GM12878 (cell line): ENCODE measurements around the gene NPRL2. TPM values are rescaled to one million over a fixed set of nuclear protein-coding genes. Genes with fewer than 3 reads are reported as not detected.

Source experiments
- ATAC-seq: fragments of 200-7000 bp; cut with Tn5 transposase; 3 replicates; pipeline ENCODE4 v1.9.1; 2020; ENCODE audit warnings: mild to moderate bottlenecking, moderate library complexity
- BruUV-seq: library from RNA; stranded (reverse); fragments of 400-500 nt; replicated peaks from 2 replicates; lab custom pipeline; 2021; lab: Mats Ljungman, UMichigan
- CTCF ChIA-PET: fragments of 300-600 bp; sonication (Branson Sonifier 250); formaldehyde crosslinking; extraction: SDS; loops from one replicate; lab custom pipeline; 2021; ENCODE audit warnings: inconsistent platforms; lab: Yijun Ruan, JAX
- POLR2A ChIA-PET: fragments of 350-600 bp; formaldehyde crosslinking; extraction: SDS; loops from one replicate; lab custom pipeline; 2021; ENCODE audit warnings: inconsistent platforms; lab: Charles Lee
- RAD21 ChIA-PET: fragments of 300-600 bp; sonication (Branson Sonifier 250); formaldehyde crosslinking; loops from one replicate; lab custom pipeline; 2023; ENCODE audit warnings: antibody characterized with exemption; ENCODE audit not compliant: unreplicated experiment; lab: Charles Lee
- SMC1A ChIA-PET: fragments of 300-600 bp; sonication (Branson Sonifier 250); formaldehyde crosslinking; loops from one replicate; lab custom pipeline; 2023; ENCODE audit not compliant: unreplicated experiment, uncharacterized antibody; lab: Charles Lee
- DNase-seq: peaks from one replicate; pipeline ENCODE4 v3.0.0-alpha.2; 2011; ENCODE audit warnings: low read depth, low spot score
- FAIRE-seq: peaks from 3 replicates; lab custom pipeline; 2011; peaks lifted over from hg19 to GRCh38; lab: Jason Lieb, UNC
- H2AFZ ChIP-seq: 2 replicates; pipeline ENCODE4 v1.6.0; 2011; ENCODE audit warnings: low read depth, low read length, control low read depth; ENCODE audit not compliant: control insufficient read depth
- H3K27ac ChIP-seq: 2 replicates; pipeline ENCODE4 v1.5.1; 2011; ENCODE audit warnings: control low read depth; ENCODE audit not compliant: control insufficient read depth, insufficient read depth
- H3K27me3 ChIP-seq, 2 experiments: replicated peaks in 1 of 2; 2 replicates each; pipeline versions ENCODE4 v1.6.0 to v1.6.1; 2011; ENCODE audit warnings: low read length in 1 of 2; ENCODE audit not compliant: control insufficient read depth in 2 of 2, insufficient read depth in 2 of 2
- H3K36me3 ChIP-seq, 2 experiments: 2 replicates each; pipeline ENCODE4 v1.5.1; 2011; ENCODE audit warnings: low read length in 1 of 2; ENCODE audit not compliant: control insufficient read depth in 2 of 2, insufficient read depth in 2 of 2
- H3K4me1 ChIP-seq: 2 replicates; pipeline ENCODE4 v1.6.1; 2011; ENCODE audit warnings: mild to moderate bottlenecking, low read length, moderate library complexity, mixed read lengths; ENCODE audit not compliant: control insufficient read depth, insufficient read depth
- H3K4me2 ChIP-seq: 2 replicates; pipeline ENCODE4 v1.6.0; 2011; ENCODE audit warnings: control low read depth; ENCODE audit not compliant: control insufficient read depth, insufficient read depth
- H3K4me3 ChIP-seq: fragments of 200-600 bp; sonication (generic); 2 replicates; pipeline ENCODE4 v1.5.1; 2016
- H3K79me2 ChIP-seq: 2 replicates; pipeline ENCODE4 v1.6.0; 2011; ENCODE audit warnings: low read length; ENCODE audit not compliant: control insufficient read depth, insufficient read depth
- H3K9ac ChIP-seq: 2 replicates; pipeline ENCODE4 v1.8.0; 2011; ENCODE audit warnings: low read length, control low read depth, mixed read lengths; ENCODE audit not compliant: control insufficient read depth, insufficient read depth
- H3K9me3 ChIP-seq: replicated peaks from 3 replicates; pipeline ENCODE4 v1.5.1; 2011; ENCODE audit warnings: mild to moderate bottlenecking, low read length; ENCODE audit not compliant: control insufficient read depth, insufficient read depth
- H4K20me1 ChIP-seq: 2 replicates; pipeline ENCODE4 v1.6.0; 2011; ENCODE audit not compliant: control insufficient read depth, insufficient read depth
- ATF7 ChIP-seq: fragments of 450-650 bp; IDR thresholded peaks from 2 replicates; pipeline ENCODE4 v1.6.1; 2016; ENCODE audit warnings: low read depth, mild to moderate bottlenecking
- EZH2 ChIP-seq: IDR thresholded peaks from 2 replicates; pipeline ENCODE4 v1.6.1; 2012; ENCODE audit warnings: low read depth, mild to moderate bottlenecking, control low read depth, inconsistent platforms, low read length, borderline replicate concordance; ENCODE audit not compliant: control insufficient read depth
- HDGF ChIP-seq: fragments of 450-650 bp; IDR thresholded peaks from 2 replicates; pipeline ENCODE4 v1.6.1; 2016; ENCODE audit warnings: antibody characterized with exemption
- NFXL1 ChIP-seq: fragments of 450-650 bp; IDR thresholded peaks from 2 replicates; pipeline ENCODE4 v1.6.1; 2017; ENCODE audit warnings: antibody characterized with exemption, mild to moderate bottlenecking, borderline replicate concordance
- SIX5 ChIP-seq: IDR thresholded peaks from 2 replicates; pipeline ENCODE4 v1.6.1; 2011; ENCODE audit warnings: mild to moderate bottlenecking, low read depth, low read length, moderate library complexity; ENCODE audit not compliant: severe bottlenecking
- STAT3 ChIP-seq: IDR thresholded peaks from 2 replicates; pipeline ENCODE4 v1.6.1; 2011; ENCODE audit warnings: low read depth, low read length, improper control_type of control experiment
- TBL1XR1 ChIP-seq: IDR thresholded peaks from 2 replicates; pipeline ENCODE4 v1.6.1; 2012; ENCODE audit warnings: low read depth, low read length, improper control_type of control experiment
- WRNIP1 ChIP-seq: IDR thresholded peaks from 2 replicates; pipeline ENCODE4 v1.6.1; 2011; ENCODE audit warnings: low read depth, low read length, improper control_type of control experiment, borderline replicate concordance
- WGBS: methylation state at CpG from one replicate; pipeline ENCODE4 v1.1.6; 2016; ENCODE audit warnings: low lambda C conversion rate; ENCODE audit not compliant: insufficient replicate concordance, insufficient coverage; ENCODE audit errors: missing lambda C conversion rate; 5-methylcytosine and 5-hydroxymethylcytosine counted together
- in situ Hi-C: fragments of 300-500 bp; cut with MboI; formaldehyde crosslinking; loops from 9 replicates; pipeline ENCODE4 v1.14.3; 2018; ENCODE audit warnings: mixed read lengths
- intact Hi-C: fragments of 100-400 bp; cut with micrococcal nuclease; formaldehyde crosslinking; loops from one replicate; pipeline ENCODE4 v1.14.2; 2022; ENCODE audit not compliant: unreplicated experiment
- polyA plus RNA-seq, 11 experiments: library from polyadenylated mRNA; depleted of rRNA in 4 of 11; unstranded in 6 of 11; stranded (reverse) in 5 of 11; fragments of >200 nt; fragmentation: Nextera tagmentation in 4 of 11; fragmentation: Illumina TruSeq in 1 of 11; extraction: Ambion mirVana in 4 of 11; extraction: Trizol in 1 of 11; gene quantifications; 1 replicate in 1 of 11; 2 replicates in 10 of 11; pipeline versions ENCODE4 v1.2.1 to v1.2.3, GENCODE V29; 2011 to 2016; ENCODE audit warnings: inconsistent platforms in 2 of 11, missing spikeins in 2 of 11, low read depth in 1 of 11
- total RNA-seq, 4 experiments: library from RNA; depleted of rRNA in 3 of 4; stranded (reverse); fragments of >200 nt in 3 of 4; fragmentation: Illumina TruSeq in 1 of 4; extraction: Trizol in 1 of 4; gene quantifications; 2 replicates each; pipeline versions ENCODE4 v1.2.1 to v1.2.3, GENCODE V29; 2013 to 2021
- TF ChIP-seq, protein P1 (sequence below): fragments of 450-650 bp; IDR thresholded peaks from 2 replicates; pipeline ENCODE4 v1.6.1; 2017; ENCODE audit warnings: mild to moderate bottlenecking, moderate library complexity
- TF ChIP-seq, protein P2 (sequence below): IDR thresholded peaks from 2 replicates; pipeline ENCODE4 v1.6.1; 2011; ENCODE audit warnings: borderline replicate concordance, low read depth, mild to moderate bottlenecking, moderate library complexity, low read length; ENCODE audit not compliant: insufficient read depth, poor library complexity, severe bottlenecking
- TF ChIP-seq, protein P3 (sequence below): fragments of 150-350 bp; IDR thresholded peaks from 2 replicates; pipeline ENCODE4 v1.6.1; 2014; ENCODE audit warnings: mild to moderate bottlenecking, low read depth, low read length
- TF ChIP-seq, protein P4 (sequence below): fragments of 450-650 bp; formaldehyde crosslinking; IDR thresholded peaks from 2 replicates; pipeline ENCODE4 v1.4.0; 2020; ENCODE audit warnings: mild to moderate bottlenecking, moderate library complexity

The NPRL2 gene
- total and polyA plus RNA-seq, 10 of the 15 experiments (the other 5 are each of a cell fraction or from before 2014, with no cell fraction given), result 17.8 to 54.2 (median 32.9) TPM

DNA sequence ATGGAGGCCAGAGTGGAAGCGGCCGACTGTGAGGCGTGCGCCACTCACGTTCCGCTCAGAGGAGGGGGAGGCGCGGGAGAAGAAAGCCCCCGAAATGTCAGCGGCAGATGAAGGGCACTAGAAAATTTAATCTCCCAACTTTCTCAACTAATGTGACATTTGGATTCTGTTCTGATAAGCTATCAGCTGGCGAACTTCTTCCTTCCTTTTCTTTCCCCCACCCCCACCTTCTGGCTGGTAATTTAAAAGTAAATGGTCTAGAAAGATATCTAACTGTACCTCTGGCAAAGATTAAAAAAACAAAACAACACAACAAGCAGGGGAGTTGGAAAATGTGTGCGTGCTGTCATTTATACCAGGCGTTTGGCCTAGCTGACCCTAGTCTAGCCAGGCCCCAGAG is 35.2 kb upstream of the NPRL2 start (continued):
- TF ChIP-seq, protein P1, sequence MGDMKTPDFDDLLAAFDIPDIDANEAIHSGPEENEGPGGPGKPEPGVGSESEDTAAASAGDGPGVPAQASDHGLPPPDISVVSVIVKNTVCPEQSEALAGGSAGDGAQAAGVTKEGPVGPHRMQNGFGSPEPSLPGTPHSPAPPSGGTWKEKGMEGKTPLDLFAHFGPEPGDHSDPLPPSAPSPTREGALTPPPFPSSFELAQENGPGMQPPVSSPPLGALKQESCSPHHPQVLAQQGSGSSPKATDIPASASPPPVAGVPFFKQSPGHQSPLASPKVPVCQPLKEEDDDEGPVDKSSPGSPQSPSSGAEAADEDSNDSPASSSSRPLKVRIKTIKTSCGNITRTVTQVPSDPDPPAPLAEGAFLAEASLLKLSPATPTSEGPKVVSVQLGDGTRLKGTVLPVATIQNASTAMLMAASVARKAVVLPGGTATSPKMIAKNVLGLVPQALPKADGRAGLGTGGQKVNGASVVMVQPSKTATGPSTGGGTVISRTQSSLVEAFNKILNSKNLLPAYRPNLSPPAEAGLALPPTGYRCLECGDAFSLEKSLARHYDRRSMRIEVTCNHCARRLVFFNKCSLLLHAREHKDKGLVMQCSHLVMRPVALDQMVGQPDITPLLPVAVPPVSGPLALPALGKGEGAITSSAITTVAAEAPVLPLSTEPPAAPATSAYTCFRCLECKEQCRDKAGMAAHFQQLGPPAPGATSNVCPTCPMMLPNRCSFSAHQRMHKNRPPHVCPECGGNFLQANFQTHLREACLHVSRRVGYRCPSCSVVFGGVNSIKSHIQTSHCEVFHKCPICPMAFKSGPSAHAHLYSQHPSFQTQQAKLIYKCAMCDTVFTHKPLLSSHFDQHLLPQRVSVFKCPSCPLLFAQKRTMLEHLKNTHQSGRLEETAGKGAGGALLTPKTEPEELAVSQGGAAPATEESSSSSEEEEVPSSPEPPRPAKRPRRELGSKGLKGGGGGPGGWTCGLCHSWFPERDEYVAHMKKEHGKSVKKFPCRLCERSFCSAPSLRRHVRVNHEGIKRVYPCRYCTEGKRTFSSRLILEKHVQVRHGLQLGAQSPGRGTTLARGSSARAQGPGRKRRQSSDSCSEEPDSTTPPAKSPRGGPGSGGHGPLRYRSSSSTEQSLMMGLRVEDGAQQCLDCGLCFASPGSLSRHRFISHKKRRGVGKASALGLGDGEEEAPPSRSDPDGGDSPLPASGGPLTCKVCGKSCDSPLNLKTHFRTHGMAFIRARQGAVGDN, result no peak

DNA sequence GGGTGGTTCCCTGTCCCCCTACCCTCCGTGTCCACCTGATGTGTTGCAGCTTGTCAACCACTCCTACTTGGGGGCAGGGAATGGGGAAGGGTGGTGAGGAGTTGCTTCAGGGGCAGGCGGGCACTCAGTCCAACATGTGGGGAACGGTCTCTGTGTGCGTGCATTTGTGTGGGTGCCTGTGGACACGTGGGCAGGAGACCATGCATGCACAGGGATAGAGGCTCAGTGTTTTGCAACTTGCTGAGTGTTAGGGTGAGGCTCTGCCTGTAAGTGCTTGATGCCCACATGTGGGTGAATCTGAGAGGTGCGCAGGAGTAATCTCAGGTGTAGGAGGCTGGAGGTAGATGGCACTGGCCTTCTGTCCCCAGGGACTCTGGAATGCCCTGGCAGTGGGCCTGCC is 33.2 kb upstream of the NPRL2 start:
- Histone ChIP-seq H3K36me3 (no peaks in the 10 kb centered on the region), H3K27ac (no peak overlapping the region), H3K79me2 (no peaks in the 10 kb centered on the region), H3K9ac (no peak overlapping the region), H3K4me2 (no peak overlapping the region), H3K4me1 (no peaks in the 10 kb centered on the region), H3K4me3 (no peak overlapping the region), H3K27me3 (peaks cover 0 to 3% of the 10 kb centered on the region in 2 experiments; a peak in 2 of 4 replicates), H3K9me3 (no peaks in the 10 kb centered on the region), H4K20me1 (no peaks in the 10 kb centered on the region), H2AFZ (no peak overlapping the region)
- WGBS, result 19% methylated on average over 6 of the region's 6 CpGs
- DNase-seq (no peak), ATAC-seq (no peak), FAIRE-seq (no peak)
- intact Hi-C loops, result no loop called here
- POLR2A ChIA-PET, result no interaction called here
- in situ Hi-C loops, result no loop called here
- SMC1A ChIA-PET, result no interaction called here
- BruUV-seq, result no TSS peak
- CTCF ChIA-PET, result no interaction called here
- RAD21 ChIA-PET, result no interaction called here
- TF ChIP-seq HDGF (no peak), NFXL1 (no peak), ATF7 (no peak), WRNIP1 (no peak), EZH2 (no peak), TBL1XR1 (no peak), SIX5 (no peak), STAT3 (no peak)
- TF ChIP-seq, protein P2, sequence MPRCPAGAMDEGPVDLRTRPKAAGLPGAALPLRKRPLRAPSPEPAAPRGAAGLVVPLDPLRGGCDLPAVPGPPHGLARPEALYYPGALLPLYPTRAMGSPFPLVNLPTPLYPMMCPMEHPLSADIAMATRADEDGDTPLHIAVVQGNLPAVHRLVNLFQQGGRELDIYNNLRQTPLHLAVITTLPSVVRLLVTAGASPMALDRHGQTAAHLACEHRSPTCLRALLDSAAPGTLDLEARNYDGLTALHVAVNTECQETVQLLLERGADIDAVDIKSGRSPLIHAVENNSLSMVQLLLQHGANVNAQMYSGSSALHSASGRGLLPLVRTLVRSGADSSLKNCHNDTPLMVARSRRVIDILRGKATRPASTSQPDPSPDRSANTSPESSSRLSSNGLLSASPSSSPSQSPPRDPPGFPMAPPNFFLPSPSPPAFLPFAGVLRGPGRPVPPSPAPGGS, result no peak
- TF ChIP-seq, protein P3, sequence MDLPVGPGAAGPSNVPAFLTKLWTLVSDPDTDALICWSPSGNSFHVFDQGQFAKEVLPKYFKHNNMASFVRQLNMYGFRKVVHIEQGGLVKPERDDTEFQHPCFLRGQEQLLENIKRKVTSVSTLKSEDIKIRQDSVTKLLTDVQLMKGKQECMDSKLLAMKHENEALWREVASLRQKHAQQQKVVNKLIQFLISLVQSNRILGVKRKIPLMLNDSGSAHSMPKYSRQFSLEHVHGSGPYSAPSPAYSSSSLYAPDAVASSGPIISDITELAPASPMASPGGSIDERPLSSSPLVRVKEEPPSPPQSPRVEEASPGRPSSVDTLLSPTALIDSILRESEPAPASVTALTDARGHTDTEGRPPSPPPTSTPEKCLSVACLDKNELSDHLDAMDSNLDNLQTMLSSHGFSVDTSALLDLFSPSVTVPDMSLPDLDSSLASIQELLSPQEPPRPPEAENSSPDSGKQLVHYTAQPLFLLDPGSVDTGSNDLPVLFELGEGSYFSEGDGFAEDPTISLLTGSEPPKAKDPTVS, result no peak
- TF ChIP-seq, protein P4, sequence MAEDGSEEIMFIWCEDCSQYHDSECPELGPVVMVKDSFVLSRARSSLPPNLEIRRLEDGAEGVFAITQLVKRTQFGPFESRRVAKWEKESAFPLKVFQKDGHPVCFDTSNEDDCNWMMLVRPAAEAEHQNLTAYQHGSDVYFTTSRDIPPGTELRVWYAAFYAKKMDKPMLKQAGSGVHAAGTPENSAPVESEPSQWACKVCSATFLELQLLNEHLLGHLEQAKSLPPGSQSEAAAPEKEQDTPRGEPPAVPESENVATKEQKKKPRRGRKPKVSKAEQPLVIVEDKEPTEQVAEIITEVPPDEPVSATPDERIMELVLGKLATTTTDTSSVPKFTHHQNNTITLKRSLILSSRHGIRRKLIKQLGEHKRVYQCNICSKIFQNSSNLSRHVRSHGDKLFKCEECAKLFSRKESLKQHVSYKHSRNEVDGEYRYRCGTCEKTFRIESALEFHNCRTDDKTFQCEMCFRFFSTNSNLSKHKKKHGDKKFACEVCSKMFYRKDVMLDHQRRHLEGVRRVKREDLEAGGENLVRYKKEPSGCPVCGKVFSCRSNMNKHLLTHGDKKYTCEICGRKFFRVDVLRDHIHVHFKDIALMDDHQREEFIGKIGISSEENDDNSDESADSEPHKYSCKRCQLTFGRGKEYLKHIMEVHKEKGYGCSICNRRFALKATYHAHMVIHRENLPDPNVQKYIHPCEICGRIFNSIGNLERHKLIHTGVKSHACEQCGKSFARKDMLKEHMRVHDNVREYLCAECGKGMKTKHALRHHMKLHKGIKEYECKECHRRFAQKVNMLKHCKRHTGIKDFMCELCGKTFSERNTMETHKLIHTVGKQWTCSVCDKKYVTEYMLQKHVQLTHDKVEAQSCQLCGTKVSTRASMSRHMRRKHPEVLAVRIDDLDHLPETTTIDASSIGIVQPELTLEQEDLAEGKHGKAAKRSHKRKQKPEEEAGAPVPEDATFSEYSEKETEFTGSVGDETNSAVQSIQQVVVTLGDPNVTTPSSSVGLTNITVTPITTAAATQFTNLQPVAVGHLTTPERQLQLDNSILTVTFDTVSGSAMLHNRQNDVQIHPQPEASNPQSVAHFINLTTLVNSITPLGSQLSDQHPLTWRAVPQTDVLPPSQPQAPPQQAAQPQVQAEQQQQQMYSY (CRISPR knock-in tag), result no peak
